Epithelial cell of proximal tubule (primary cell): Measurements from ENCODE around the gene LRRC63. TPM values are rescaled to one million over a fixed set of nuclear protein-coding genes. Genes with fewer than 3 reads are reported as not detected.

Experiments used
- DNase-seq: peaks from one replicate; pipeline ENCODE4 v3.0.0-alpha.2; 2011; ENCODE audit warnings: low read depth
- H3K4me3 ChIP-seq: 2 replicates; pipeline ENCODE4 v1.5.1; 2011; ENCODE audit warnings: low read depth, mild to moderate bottlenecking, low read length
- CTCF ChIP-seq: conservative IDR thresholded peaks from 2 replicates; pipeline ENCODE4 v1.5.1; 2012; ENCODE audit warnings: low read depth, mild to moderate bottlenecking, low read length
- total RNA-seq: library from RNA; depleted of rRNA; stranded (reverse); fragments of >200 nt; gene quantifications from 2 replicates; pipeline ENCODE4 v1.2.3, GENCODE V29; 2015

The LRRC63 gene
- total RNA-seq, 1 donor from 2014 or later: not detected

DNA sequence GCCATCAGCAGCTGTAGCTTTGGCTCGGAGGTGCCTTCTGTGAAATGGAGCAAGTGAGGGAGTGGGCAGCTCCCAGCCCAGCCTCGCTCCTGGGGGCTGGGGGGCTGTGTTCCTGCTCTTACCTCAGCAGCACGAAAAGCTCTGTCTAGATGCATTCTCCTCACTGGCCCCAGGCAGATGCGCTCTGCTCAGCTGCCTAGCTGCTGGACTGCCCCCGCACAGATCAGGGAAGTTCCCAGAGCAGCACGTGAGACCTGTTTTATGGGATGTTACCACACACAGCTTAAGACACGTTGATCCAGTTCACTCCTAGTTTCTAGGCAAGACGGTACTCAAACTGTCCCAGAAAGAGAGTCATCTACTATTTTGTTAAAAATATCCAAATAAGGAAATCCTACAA is 43.4 kb upstream of the LRRC63 start:
- peak; percentile 18 for DNase-seq
- TF ChIP-seq CTCF: no peak
- no peak overlapping the region for H3K4me3 ChIP-seq

DNA sequence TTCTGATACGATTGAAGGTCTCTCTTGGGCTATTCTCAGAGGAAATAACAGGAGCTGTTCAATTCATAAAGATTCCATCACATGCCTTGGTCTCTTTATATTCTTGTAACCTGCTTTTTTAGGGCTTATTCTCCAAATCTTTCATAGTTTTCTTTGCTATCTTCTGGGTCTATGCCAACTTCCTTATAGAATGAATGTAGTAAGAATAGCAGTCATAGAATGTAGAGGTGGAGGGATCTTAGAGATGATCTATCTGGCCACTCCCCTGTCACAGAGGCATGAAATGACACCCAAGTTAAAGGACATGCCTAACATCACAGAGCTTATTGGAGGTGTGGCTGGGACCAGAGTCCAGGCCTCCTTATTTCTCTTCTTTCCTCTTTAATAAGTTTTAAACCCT is 42.9 kb upstream of the LRRC63 start:
- H3K4me3 ChIP-seq: no peak overlapping the region
- no peak for DNase-seq
- no peak for TF ChIP-seq CTCF

- H3K4me3 ChIP-seq: no peak overlapping the region
- DNase-seq: no peak
- no peak for TF ChIP-seq CTCF
Measured at GRCh38 chr13:46169758-46170157, 42.0 kb upstream of the LRRC63 start.

GRCh38 chr13:46170268-46170667 is 41.5 kb upstream of the LRRC63 start:
- DNase-seq: no peak
- no peak overlapping the region for H3K4me3 ChIP-seq
- no peak for TF ChIP-seq CTCF

- no peak for DNase-seq
- TF ChIP-seq CTCF: no peak
- H3K4me3 ChIP-seq: no peak overlapping the region
Measured at GRCh38 chr13:46170687-46171086, 41.0 kb upstream of the LRRC63 start.

DNA sequence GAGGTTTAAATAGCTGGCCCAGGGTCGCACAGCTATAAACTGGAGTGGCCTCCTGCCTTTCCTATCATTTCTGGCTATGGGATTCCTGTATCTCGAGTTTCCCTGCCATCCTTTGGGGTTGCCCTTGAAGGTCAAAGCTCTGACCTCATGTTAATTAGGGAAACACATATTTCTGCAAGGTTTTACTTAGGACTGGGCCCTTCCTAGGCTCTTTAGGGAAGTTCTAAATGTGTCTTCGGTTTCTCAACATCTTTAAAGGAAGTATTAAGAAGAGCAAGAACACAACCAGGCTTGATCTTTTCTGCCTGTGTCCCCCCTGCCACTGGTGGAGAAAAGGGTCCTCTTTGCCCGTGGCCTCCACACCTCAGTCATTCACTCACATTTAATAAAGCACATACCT is 40.5 kb upstream of the LRRC63 start:
- no peak overlapping the region for H3K4me3 ChIP-seq
- DNase-seq: no peak
- no peak for TF ChIP-seq CTCF

- no peak overlapping the region for H3K4me3 ChIP-seq
- DNase-seq: no peak
- no peak for TF ChIP-seq CTCF
Measured at GRCh38 chr13:46171739-46172138, 40.0 kb upstream of the LRRC63 start.
